ENCODE measurements around the gene LMBR1. TPM values are rescaled to one million over a fixed set of nuclear protein-coding genes. Genes with fewer than 3 reads are reported as not detected.
"Not testable (repeated sequence)": the region's sequence is repeated elsewhere in the genome, so short reads cannot be mapped to it uniquely, and the experiment has no call there.

LMBR1 gene
- total RNA-seq, 1 donor from 2014 or later = 69.2 TPM

DNA sequence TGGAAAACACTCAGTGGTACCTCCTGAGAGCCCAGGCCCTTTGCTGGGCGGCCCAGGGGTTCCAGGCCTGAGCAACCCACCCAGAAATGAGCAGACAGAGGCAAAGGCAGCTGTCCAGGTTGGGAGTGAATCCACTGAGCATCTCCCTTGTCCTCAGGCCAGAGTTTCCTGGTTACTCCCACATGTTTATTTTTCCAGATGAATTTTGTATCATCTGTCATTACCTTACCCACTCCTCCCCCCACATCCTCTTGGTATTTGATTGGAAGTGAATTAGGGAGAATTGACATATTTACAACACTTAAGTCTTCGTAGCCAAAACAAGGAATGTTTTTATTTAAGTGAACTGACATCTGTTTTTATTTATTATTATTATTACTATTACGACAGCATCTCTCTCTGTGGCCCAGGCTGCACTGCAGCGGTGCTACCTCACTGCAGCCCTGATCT lies 13.2 kb upstream of the LMBR1 start:
- no peak for DNase-seq (ENCODE audit: low spot score)

- no peak for DNase-seq (ENCODE audit: low spot score)
These were observed 10.4 kb upstream of the LMBR1 start for GRCh38 chr7:156903232-156903909.

- DNase-seq (ENCODE audit: low spot score) = not testable (repeated sequence)
These were observed 7.1 kb upstream of the LMBR1 start for GRCh38 chr7:156900093-156900492.

DNA sequence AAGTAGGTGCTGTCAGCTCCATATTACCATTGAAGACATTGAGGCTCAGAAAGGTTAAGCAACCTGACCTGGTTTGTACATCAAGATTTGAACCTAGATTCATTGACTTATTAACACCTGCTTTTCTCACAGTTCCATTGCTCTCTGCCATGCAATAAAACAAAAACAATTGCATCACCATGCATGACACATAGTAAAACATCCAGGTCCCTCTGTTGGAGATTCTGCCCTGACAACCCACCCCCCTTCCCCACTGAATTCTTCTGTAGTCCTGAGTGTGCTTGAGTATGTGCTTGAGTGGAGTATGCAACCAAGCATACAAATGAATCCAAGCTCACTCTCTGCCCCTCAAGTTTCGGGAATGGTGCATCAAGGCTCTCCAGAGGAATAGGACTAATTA lies 6.0 kb upstream of the LMBR1 start:
- DNase-seq (ENCODE audit: low spot score) = no peak

- no peak for DNase-seq (ENCODE audit: low spot score)
These were observed 4.7 kb upstream of the LMBR1 start for GRCh38 chr7:156897673-156898072.

DNA sequence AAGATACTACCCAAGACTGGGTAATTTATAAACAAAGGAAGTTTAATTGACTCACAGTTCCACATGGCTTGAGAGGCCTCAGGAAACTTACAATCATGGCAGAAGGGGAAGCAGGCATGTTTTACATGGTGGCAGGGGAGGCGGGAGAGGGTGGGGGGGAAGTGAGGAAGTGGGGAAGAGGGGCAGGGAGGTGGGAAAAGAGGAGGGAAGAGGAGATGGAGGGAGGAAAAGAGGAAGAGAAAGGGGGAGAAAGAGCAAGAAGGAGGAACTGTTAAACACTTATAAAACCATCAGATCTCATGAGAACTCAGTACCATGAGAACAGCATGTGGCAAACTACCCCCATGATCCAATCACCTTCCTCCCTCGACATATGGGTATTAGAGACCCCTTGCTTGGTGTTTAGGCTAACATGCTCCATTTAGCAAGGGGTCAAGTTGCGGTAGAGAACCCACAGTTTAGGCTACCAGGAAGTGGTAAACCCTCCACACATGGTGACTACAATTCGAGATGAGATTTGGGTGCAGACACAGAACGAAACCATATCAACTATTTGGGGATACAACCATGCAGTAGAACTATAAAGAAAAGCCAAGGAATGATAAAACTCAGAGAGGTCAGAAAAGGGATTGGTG lies 3.5 kb upstream of the LMBR1 start:
- no peak for DNase-seq (ENCODE audit: low spot score)

DNA sequence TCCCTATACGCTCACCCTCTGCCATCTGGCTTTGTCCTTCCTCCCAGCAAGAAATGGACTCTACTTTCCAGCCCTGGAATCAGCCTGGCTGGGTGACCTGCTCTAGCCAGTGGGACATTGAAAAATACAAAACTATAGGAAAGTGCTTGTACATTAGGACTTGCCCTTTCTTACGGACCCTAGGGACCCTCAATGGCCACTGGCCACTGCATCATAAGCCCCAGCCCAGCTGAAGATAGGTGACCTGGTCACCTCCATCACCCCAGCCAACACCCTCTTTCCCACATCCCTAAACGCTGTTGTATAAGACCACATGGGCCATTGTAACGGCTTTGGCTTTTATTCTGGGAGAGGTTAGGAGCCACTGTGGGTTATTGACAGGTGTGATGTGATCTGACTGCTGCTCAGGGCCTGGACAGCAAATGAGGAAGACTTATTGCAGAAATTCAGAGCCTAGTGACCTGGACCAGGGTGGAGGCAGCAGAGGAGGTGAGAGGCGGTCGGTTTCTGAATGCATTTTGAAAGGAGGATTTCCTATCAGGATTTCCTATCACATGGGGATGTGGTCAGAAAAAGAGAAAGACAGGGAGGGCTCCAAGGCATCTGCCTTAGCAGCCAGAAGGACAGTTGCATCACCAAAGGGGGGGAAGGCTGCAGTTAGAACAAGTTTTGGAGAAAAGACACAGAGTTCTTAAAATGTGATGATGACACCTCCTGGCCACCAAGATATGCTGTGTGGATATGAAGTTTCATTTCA lies 2.2 kb upstream of the LMBR1 start:
- no peak for DNase-seq (ENCODE audit: low spot score)

GRCh38 chr7:156892081-156892800 lies 742 bp downstream of the LMBR1 start:
- DNase-seq (ENCODE audit: low spot score) = no peak

DNA sequence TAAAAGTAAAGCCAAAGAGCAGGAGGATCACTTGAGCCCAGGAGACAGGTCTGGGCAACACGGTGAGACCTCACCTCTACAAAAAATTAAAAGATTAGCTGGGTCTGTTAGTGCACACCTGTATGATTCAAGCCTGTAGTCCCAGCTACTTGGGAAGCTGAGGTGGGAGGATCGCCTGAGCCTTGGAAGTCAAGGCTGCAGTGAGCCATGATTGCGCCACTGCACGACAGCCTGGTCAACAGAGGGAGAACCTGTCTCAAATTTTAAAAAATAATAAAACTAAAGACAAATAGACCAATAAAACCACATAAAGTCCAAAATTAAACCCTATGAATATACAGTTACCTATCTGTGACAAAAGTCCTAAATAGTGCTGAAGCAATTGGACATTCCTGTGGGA lies 3.2 kb downstream of the LMBR1 start:
- no peak for DNase-seq (ENCODE audit: low spot score)

- DNase-seq (ENCODE audit: low spot score) = no peak
These were observed 3.9 kb downstream of the LMBR1 start for GRCh38 chr7:156889089-156889488.

DNA sequence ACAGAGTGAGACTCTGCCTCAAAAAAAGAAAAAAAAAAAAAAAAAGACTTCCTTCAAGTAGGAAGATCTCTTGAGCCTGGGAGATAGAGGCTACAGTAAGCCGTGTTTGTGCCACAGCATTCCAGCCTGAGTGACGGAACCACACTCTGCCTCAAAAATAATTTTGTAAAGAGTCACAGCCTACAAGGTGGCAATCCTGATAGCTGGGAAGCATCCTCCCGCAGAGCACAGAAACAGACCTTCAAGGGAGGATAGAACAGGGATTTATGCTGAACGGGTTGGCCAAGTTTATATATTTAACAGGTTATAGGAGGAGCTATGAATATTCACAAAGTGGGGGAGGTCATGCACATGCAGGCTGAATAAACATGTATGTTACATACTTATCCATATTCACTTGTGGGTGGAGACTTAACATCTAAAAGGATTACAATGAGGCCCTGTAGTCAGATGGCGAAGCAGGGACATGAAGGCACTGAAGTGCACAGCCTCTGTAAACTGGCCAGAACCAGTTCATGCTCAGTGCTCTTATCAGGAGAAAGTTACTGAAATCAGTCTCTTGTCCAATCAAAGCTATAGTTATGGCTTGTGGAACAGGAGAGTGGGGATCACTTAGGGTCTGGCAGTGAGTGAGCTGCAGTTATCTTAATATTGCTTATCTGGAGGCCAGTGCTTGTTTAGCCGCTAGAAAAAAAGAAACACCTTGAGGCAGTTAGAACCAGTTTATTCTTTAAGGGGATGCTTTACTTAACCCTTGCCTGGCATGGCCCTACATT lies 6.8 kb downstream of the LMBR1 start:
- DNase-seq (ENCODE audit: low spot score) = no peak

GRCh38 chr7:156881679-156882078 lies 11.3 kb downstream of the LMBR1 start:
- no peak for DNase-seq (ENCODE audit: low spot score)

GRCh38 chr7:156875766-156876165 lies 17.2 kb downstream of the LMBR1 start:
- DNase-seq (ENCODE audit: low spot score) = no peak

DNA sequence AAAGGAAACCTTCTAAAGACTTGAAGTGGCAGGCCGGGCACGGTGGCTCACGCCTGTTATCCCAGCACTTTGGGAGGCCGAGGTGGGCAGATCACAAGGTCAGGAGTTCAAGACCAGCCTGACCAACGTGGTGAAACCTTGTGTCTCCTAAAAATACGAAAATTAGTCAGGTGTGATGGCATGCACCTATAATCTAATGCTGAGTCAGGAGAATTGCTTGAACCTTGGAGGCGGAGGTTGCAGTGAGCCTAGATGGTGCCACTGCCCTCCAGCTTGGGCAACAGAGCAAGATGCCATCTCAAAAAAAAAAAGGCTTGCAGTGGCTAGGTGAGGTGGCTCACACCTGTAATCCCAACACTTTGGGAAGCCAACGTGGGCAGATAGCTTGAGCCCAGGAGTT lies 24.6 kb downstream of the LMBR1 start:
- not testable (repeated sequence) for DNase-seq (ENCODE audit: low spot score)

DNA sequence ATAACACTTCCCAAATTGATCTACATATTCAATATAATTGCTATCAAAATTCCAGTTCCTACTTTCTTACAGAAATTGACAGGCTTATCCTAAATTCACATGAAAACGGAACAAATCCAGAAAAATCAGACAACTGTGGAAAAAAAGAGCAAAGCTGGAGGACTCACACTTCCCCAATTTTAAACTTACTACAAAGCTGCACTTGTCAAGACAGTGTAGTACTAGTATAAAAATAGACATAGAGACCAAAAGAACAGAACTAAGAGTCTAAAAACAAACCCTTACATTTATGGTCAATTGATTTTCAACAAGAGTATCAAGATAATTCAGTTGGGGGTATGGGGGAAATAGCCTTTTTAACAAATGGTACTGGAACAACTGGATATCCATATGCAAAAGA lies 27.5 kb downstream of the LMBR1 start:
- no peak for DNase-seq (ENCODE audit: low spot score)

DNA sequence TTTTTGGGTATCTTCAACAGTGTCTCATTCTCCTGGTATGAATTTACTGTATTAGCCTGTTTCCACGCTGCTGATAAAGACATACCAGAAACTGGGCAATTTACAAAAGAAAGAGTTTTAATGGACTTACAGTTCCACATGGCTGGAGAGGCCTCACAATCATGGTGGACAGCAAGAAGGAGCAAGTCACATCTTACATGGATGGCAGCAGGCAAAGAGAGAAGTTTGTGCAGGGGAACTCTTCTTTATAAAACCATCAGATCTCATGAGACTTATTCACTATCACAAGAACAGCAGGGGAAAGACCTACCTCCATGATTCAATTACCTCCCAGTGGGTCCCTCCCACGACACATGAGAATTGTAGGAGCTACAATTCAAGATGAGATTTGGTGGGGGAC lies 31.0 kb downstream of the LMBR1 start:
- DNase-seq (ENCODE audit: low spot score) = not testable (repeated sequence)

- no peak for DNase-seq (ENCODE audit: low spot score)
These were observed 31.8 kb downstream of the LMBR1 start for GRCh38 chr7:156861212-156861611.

GRCh38 chr7:156860099-156860498 lies 32.9 kb downstream of the LMBR1 start:
- not testable (repeated sequence) for DNase-seq (ENCODE audit: low spot score)

DNA sequence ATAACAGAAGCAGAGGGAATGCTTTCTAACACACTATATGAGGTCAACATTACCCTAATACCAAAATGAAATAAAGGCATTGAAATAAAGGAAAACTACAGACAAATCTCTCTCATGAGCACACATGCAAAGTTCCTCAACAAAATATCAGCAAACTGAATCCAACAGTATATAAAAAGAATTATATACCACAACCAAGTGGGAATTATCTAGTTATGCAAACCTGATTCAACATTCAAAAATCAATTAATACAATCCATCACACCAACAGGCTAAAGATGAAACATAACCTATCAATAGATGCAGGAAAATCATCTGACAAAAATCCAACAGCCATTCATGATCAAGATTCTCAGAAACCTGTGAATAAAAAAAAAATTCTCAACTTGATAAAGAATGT lies 34.5 kb downstream of the LMBR1 start:
- no peak for DNase-seq (ENCODE audit: low spot score)

DNA sequence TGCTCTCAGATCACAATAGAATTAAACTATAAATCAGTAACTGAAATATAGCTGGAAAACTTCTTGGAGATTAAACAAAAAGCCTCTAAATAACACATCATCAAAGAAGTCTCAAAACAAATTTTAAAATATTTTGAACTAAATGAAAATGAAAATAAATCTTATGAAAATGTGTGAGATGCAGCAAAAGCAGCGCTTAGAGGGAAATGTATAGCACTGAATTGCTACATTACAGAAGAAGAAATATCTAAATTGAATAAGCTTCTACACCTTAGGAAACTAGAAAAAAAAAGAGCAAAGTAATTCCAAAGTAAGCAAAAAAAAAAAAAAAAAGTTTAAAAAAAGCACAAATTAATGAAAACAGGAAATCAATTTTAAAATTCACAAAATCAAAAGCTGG lies 35.2 kb downstream of the LMBR1 start:
- no peak for DNase-seq (ENCODE audit: low spot score)

- DNase-seq (ENCODE audit: low spot score) = no peak
These were observed 38.3 kb downstream of the LMBR1 start for GRCh38 chr7:156854654-156855053.

Data from mesenteric fat pad (tissue), 1 donor.